Epithelial cell of esophagus (primary cell): ENCODE data around the gene ZNF48.

Experiments used
- DNase-seq: peaks from one replicate; pipeline ENCODE4 v3.0.0; 2010; ENCODE audit warnings: low read depth
- H3K4me3 ChIP-seq: 2 replicates; pipeline ENCODE4 v1.5.1; 2011; ENCODE audit warnings: mild to moderate bottlenecking, low read length, control low read depth
- TF ChIP-seq, protein P1 (sequence below): IDR thresholded peaks from 2 replicates; pipeline ENCODE4 v1.5.1; 2011; ENCODE audit warnings: low read depth, mild to moderate bottlenecking, low read length, control low read depth, inconsistent platforms; ENCODE audit not compliant: insufficient read depth; ENCODE audit errors: missing control alignments

ZNF48 gene

DNA sequence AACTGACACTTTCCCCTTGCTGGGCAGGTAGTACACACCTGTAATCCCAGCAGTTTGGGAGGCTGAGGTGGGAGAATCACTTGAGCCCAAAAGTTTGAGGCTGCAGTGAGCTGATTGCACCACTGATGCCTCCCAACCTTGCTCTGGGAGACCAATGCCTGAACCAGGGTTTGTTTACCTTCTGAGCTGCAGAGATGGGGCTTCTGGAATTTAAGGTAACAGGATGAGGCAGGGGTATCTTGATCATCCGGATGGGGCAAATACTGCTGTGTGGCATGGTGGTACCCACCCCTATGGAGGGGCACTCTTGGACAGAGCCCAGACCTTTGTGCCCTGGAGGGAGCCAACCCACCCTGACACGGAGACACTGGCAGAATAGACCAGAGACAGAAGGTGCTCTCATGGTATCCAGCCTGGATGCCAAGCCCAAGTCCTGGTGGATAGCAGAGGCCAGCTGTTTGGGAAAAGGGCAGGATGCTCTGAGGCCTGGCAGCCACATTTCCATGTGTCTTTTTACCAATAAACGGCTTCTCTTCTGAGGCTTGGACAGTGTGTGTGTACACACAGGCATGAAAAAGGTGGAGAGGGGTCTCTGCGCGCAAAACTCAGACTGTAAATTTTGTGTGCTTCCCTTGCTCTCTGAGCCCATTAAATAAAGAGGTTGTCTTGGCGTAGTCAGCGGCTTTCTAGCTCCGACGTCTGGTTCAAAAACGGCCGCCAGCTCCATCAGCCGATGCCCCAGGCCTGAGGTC, 4.4 kb downstream of the ZNF48 start:
- no peak for DNase-seq
- H3K4me3 ChIP-seq: peak overlapping the region; percentile 83
- TF ChIP-seq, protein P1, sequence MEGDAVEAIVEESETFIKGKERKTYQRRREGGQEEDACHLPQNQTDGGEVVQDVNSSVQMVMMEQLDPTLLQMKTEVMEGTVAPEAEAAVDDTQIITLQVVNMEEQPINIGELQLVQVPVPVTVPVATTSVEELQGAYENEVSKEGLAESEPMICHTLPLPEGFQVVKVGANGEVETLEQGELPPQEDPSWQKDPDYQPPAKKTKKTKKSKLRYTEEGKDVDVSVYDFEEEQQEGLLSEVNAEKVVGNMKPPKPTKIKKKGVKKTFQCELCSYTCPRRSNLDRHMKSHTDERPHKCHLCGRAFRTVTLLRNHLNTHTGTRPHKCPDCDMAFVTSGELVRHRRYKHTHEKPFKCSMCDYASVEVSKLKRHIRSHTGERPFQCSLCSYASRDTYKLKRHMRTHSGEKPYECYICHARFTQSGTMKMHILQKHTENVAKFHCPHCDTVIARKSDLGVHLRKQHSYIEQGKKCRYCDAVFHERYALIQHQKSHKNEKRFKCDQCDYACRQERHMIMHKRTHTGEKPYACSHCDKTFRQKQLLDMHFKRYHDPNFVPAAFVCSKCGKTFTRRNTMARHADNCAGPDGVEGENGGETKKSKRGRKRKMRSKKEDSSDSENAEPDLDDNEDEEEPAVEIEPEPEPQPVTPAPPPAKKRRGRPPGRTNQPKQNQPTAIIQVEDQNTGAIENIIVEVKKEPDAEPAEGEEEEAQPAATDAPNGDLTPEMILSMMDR: no peak

- no peak overlapping the region for H3K4me3 ChIP-seq
- no peak for DNase-seq
- TF ChIP-seq, protein P1: no peak
Measured at GRCh38 chr16:30401768-30402425, 6.7 kb downstream of the ZNF48 start.

- peak overlapping the region; percentile 65 for H3K4me3 ChIP-seq
Measured at GRCh38 chr16:30406795-30407101, 11.5 kb downstream of the ZNF48 start.

GRCh38 chr16:30407102-30407803, 12.0 kb downstream of the ZNF48 start, which contains the start of gene ZNF771:
TSS of gene ZNF771 (plus strand) at chr16:30407606. CDS start at chr16:30408054, 448 bp downstream.
- DNase-seq: peak; percentile 89
- TF ChIP-seq, protein P1: no peak
- H3K4me3 ChIP-seq: peak within 1 kb of the TSS; percentile 65

More at GRCh38 chr16:30406795-30407101, 11.5 kb downstream of the ZNF48 start:
- TF ChIP-seq, protein P1: no peak
- DNase-seq: no peak

- TF ChIP-seq, protein P1: no peak
- DNase-seq: no peak
- peak overlapping the region; percentile 65 for H3K4me3 ChIP-seq
Measured at GRCh38 chr16:30407804-30408534, 12.7 kb downstream of the ZNF48 start.

DNA sequence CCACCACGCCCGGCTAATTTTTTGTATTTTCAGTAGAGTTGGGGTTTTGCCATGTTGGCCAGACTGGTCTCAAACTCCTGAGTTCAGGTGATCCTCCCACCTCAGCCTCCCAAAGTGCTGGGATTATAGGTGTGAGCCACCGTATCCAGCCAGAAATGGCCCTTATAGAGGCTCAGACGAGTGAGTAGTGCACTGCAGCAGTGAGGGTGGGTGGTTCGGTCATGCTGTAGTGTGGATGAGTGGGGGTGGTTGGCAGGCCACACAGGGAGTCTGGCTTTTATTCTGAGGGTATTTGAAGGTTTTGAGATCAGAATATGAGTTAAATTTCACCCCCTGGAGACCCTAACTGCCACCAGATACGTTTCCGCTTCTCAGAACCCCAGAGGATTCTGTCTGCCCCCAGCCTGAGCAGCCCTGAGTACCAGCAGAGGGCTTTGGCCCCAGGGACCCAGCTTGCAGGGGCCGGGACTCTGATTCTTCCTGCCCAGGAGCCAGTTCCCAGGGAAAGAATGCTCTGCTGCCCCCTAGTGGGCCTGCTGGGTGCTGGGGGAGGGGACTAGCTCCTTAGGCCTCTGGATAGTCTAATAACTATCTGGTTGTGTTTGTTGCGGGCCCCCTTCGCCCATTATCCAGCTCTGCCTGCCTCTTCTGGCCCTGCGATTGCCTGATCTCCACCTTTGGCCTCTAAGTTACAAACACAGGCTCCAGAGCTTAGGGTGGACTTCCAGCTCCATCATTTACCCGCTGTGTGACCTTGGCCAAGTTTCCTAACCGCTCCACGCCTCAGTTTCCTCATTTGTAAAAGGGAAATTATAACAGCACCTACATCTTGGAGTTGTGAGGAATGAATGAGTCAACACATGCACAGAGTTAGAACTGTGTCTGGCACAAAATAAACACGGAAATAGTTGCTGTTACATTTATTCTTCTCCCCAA, 14.2 kb downstream of the ZNF48 start:
- H3K4me3 ChIP-seq: no peak overlapping the region
- TF ChIP-seq, protein P1: peak; percentile 95
- peak; percentile 85 for DNase-seq
